HG03457 (cell line): ENCODE results near the gene CROT.

Experiments used
- ATAC-seq: cut with Tn5 transposase; IDR thresholded peaks from one replicate; pipeline ENCODE4 v1.9.1; 2021; ENCODE audit warnings: moderate number of reproducible peaks; ENCODE audit not compliant: unreplicated experiment

CROT gene

GRCh38 chr7:87413951-87414793 is 68.7 kb downstream of the CROT start:
- ATAC-seq = no peak

DNA sequence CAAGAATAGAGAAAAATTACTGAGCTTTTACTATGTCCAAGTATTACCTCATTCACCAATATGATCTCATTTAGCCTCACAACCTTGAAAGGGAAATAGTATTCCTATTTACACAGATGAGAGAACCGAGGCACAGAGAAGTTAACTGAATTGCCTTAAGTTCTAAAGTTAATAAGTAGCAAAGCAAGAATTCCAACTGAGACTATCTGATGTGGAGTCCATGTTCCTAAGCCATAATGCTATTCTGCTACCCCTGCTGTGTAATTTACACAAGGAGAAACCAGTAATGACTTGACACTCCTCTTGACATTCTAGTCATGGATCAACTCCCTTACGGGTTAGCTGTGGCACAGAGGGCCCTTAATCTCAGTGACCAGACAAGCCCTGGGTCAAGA is 69.3 kb downstream of the CROT start:
- ATAC-seq = no peak

DNA sequence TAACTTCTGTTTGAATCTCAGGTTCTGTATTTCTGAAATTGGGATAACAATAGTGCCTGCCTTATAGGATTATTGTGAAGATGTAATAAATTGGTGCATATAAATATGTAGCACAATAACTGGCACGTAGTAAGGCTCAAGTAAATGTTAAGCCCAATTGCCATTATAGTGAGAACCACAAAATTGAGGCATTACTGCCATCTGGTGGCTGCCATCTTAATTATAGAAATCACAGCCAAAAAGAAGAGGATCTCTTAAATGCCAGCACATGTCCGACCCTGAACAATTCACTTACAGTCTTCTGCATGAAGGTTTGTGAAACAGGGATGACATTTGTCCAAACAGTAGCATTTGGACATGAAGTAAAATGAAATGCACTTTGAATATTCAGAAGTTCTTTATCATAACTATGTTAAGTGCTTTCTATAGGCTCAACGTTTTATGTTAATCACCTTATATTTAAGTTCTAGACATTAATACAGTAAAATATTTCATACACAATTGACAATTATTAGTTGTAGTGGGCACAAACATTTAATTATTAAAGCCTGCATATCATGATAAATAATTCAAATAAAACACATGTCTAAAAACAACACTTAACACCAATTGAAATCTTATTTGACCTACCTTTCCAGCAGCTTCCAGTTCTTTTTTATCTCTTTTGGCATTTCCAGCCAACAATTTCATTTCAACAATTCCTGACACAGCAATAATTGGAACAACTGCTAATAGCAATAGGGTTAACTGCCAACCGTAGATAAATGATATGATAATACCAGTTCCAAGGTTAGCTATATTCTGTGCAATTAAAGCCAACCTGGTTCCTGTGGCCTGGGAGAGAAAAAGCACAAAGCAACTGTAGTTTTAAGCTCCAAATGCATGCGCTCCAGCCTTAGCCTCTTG is 71.5 kb downstream of the CROT start:
- no peak for ATAC-seq

DNA sequence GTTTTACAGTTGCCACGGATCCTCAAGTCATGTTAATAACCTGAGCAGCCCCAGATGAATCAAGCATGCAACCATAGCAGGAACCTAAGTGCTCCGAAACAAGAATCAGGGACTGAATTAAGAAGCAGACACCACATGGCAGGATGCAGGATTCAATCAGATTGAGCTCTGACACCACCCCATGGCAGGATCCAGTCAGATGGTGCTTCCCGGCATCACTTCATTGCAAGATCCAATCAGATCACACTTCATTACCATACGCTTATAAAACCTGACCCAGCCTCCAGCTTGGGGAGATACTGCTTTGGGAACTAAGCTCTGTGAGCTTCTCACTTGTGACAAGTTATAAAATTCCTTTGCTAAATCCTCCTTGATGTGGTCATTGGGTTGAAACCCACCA is 74.7 kb downstream of the CROT start:
- ATAC-seq = no peak

GRCh38 chr7:87424075-87424474 is 78.6 kb downstream of the CROT start:
- ATAC-seq = no peak

- ATAC-seq = no peak
Measured at GRCh38 chr7:87426160-87426559, 80.7 kb downstream of the CROT start.

DNA sequence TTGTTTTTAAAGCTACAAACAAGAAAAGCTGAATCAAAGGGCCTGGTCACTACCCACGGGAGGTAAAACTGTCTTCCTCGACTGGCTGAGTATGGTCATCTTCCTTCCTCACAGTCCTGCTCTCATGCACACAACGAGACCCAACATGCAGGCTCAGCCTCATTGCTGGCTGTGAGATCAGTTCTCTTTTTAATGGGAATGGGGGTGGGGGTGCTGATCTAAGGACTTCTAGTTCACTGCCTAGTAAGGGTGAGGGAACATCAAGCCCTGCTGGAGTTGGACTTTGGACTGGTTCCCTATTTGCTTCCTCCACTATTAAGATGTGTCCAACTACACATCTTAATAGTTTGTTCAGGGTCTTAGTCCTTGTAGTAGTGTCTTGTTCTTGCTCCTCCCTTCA is 81.8 kb downstream of the CROT start:
- no peak for ATAC-seq

GRCh38 chr7:87432536-87432935 is 87.1 kb downstream of the CROT start:
- no peak for ATAC-seq

DNA sequence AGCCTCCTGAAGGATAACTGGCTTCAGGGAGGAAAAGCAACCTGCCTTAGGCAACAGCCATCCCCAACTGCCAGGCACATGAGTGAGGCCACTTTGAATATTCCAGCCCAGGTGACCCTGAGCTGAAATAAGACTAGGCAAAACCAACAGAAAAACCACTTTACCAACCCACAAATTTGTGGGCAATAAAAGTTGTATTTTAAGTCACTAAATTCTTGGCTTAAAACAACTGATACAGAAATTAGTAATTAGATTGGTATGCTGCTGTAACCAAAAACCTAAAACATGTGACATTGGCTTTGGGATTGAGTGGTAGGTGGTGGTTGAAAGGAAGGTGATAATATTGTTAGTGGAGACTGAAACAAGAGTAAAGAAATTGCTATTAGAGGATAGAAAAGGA is 90.1 kb downstream of the CROT start:
- ATAC-seq = no peak

GRCh38 chr7:87445897-87446296 is 100.4 kb downstream of the CROT start:
- ATAC-seq = peak; percentile 97

GRCh38 chr7:87447116-87447635 is 101.7 kb downstream of the CROT start:
- ATAC-seq = no peak

DNA sequence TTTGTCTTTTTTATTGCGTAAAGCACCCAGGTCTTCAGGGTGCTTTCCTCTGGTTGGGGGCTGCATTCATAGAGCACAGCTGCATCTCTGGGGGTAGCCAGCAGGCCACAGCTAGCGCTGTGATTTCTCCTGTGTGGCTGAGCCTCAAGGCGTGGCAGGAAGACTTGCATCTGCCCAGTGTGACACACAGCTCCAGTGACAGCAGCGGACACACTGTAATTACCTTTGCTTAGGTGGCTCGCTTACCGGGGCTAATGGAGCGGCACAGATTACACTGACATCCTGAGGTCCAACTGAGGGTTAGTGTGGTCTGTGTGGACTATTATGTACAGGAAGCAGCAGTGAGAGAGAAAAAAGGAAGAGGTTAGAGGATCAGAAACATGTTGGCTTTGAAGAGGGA is 102.9 kb downstream of the CROT start:
- ATAC-seq = no peak
